Osteoblast (primary cell): Measurements from ENCODE around the gene ZBTB7C. TPM values are rescaled to one million over a fixed set of nuclear protein-coding genes. Genes with fewer than 3 reads are reported as not detected.
A peak's percentile ranks its signal among the peaks of the same experiment; 100 is the strongest.

ENCODE experiments used
- DNase-seq: peaks from one replicate; pipeline ENCODE4 v3.0.0; 2011; ENCODE audit warnings: low spot score, mixed read lengths; ENCODE audit not compliant: insufficient read length; ENCODE audit errors: missing footprints
- H2AFZ ChIP-seq: 2 replicates; pipeline ENCODE4 v1.6.0; 2011; ENCODE audit warnings: mild to moderate bottlenecking, low read length
- H3K27ac ChIP-seq: 2 replicates; pipeline ENCODE4 v1.5.1; 2011; ENCODE audit warnings: mild to moderate bottlenecking, low read depth, low read length, moderate library complexity
- H3K27me3 ChIP-seq: 2 replicates; pipeline ENCODE4 v1.6.0; 2012; ENCODE audit warnings: mild to moderate bottlenecking, control low read depth, inconsistent platforms, low read length, moderate library complexity; ENCODE audit not compliant: insufficient read depth
- H3K36me3 ChIP-seq: 2 replicates; pipeline ENCODE4 v1.5.1; 2011; ENCODE audit warnings: mild to moderate bottlenecking, low read length, control low read depth, moderate library complexity; ENCODE audit not compliant: insufficient read depth
- H3K4me1 ChIP-seq: 2 replicates; pipeline ENCODE4 v1.5.1; 2011; ENCODE audit warnings: mild to moderate bottlenecking, low read length, control low read depth, moderate library complexity; ENCODE audit not compliant: insufficient read depth
- H3K4me2 ChIP-seq: 2 replicates; pipeline ENCODE4 v1.6.0; 2011; ENCODE audit warnings: mild to moderate bottlenecking, low read length; ENCODE audit not compliant: insufficient read depth
- H3K4me3 ChIP-seq: fragments of 200-600 bp; sonication (generic); 3 replicates; pipeline ENCODE4 v1.5.1; 2012; ENCODE audit warnings: mild to moderate bottlenecking, low read length, inconsistent platforms; ENCODE audit not compliant: insufficient read depth
- H3K79me2 ChIP-seq: 2 replicates; pipeline ENCODE4 v1.6.0; 2012; ENCODE audit warnings: mild to moderate bottlenecking, low read length, control low read depth, inconsistent platforms; ENCODE audit not compliant: insufficient read depth
- H3K9me3 ChIP-seq: 2 replicates; pipeline ENCODE4 v1.5.1; 2011; ENCODE audit warnings: low read depth, low read length, control low read depth
- H4K20me1 ChIP-seq: 2 replicates; pipeline ENCODE4 v1.6.0; 2012; ENCODE audit warnings: mild to moderate bottlenecking, low read length, control low read depth; ENCODE audit not compliant: insufficient read depth
- CTCF ChIP-seq: IDR thresholded peaks from 2 replicates; pipeline ENCODE4 v1.5.1; 2011; ENCODE audit warnings: mild to moderate bottlenecking, low read depth, low read length, moderate library complexity; ENCODE audit errors: extremely low read depth
- total RNA-seq: library from RNA; depleted of rRNA; stranded (reverse); fragments of >200 nt; gene quantifications from 2 replicates; pipeline ENCODE4 v1.2.3, GENCODE V29; 2012

Gene ZBTB7C
- total RNA-seq, 1 donor, result 0.36 TPM

- H3K27ac ChIP-seq, result no peak overlapping the region
- DNase-seq, result no peak
- H3K4me2 ChIP-seq, result no peak overlapping the region
- H3K4me1 ChIP-seq, result peaks cover 15% of the 10 kb centered on the region
- no peaks in the 10 kb centered on the region for H3K27me3 ChIP-seq
- H3K4me3 ChIP-seq, result no peak overlapping the region
- TF ChIP-seq CTCF, result no peak
- H2AFZ ChIP-seq, result no peak overlapping the region
- no peaks in the 10 kb centered on the region for H4K20me1 ChIP-seq
- no peaks in the 10 kb centered on the region for H3K9me3 ChIP-seq
- H3K79me2 ChIP-seq, result no peaks in the 10 kb centered on the region
- no peaks in the 10 kb centered on the region for H3K36me3 ChIP-seq
These were observed 379.7 kb downstream of the ZBTB7C start for GRCh38 chr18:48029296-48029986.

- H3K4me1 ChIP-seq, result peaks cover 15% of the 10 kb centered on the region
- TF ChIP-seq CTCF, result no peak
- no peak overlapping the region for H3K4me3 ChIP-seq
- no peaks in the 10 kb centered on the region for H4K20me1 ChIP-seq
- no peaks in the 10 kb centered on the region for H3K36me3 ChIP-seq
- H3K9me3 ChIP-seq, result no peaks in the 10 kb centered on the region
- H3K27me3 ChIP-seq, result no peaks in the 10 kb centered on the region
- no peak for DNase-seq
- H3K4me2 ChIP-seq, result no peak overlapping the region
- no peak overlapping the region for H2AFZ ChIP-seq
- H3K27ac ChIP-seq, result no peak overlapping the region
- H3K79me2 ChIP-seq, result no peaks in the 10 kb centered on the region
These were observed 380.5 kb downstream of the ZBTB7C start for GRCh38 chr18:48028696-48029095.

DNA sequence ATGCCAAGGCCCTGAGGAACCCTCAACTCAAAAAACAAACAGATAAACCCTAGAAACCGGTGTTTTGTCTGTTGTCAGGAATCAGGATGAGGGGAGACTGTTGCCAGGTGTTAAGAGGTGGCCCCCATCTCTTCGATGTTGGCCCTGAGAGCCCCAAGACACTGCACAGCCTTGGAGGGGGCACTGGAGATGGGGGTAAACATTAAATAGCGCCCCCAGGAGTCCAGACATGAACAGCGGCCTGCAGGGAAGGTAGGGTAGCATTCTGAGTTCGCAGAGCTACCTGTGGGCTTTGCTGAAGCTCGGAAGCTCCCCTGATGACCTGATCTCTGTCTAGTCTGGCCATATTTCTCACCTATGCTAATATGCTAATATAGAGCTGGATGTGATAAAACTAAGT is 381.1 kb downstream of the ZBTB7C start:
- Histone ChIP-seq H3K36me3 (no peaks in the 10 kb centered on the region), H3K9me3 (no peaks in the 10 kb centered on the region), H2AFZ (no peak overlapping the region), H3K4me1 (peaks cover 15% of the 10 kb centered on the region), H3K27me3 (no peaks in the 10 kb centered on the region), H3K4me3 (no peak overlapping the region), H3K4me2 (no peak overlapping the region), H3K27ac (no peak overlapping the region), H4K20me1 (no peaks in the 10 kb centered on the region), H3K79me2 (no peaks in the 10 kb centered on the region)
- no peak for DNase-seq
- peak; percentile 8 for TF ChIP-seq CTCF

DNA sequence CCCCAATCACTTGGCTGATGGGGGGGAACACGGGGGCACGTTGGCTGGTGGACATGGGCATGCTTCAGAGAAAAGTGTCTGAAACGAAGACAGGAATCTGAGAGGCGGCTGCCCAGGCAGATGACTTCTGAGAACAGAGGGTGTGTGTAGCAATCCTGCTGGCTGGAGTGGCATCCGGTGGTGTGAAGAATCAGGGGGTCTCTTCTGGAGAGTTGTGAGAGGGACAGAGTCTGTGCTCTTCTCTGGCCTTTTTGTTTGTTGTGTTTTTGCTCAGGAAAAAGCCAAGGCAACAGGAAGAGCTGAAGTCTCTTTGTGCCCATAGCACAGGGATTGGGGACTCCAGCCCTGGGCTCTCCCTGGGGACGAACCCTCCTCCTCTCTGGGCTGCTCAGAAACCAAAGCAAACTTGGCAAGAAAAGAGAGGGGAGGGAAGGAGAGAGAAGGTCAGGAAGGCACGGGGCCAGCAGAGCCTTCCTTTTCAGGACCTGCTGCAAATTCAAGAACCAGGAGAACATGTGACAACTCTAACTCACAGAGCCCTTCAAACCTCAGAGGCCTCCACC is 381.7 kb downstream of the ZBTB7C start:
- no peaks in the 10 kb centered on the region for H3K79me2 ChIP-seq
- no peaks in the 10 kb centered on the region for H4K20me1 ChIP-seq
- H3K4me1 ChIP-seq, result peaks cover 18% of the 10 kb centered on the region
- no peak overlapping the region for H3K4me2 ChIP-seq
- H2AFZ ChIP-seq, result no peak overlapping the region
- DNase-seq, result no peak
- H3K27ac ChIP-seq, result no peak overlapping the region
- H3K36me3 ChIP-seq, result no peaks in the 10 kb centered on the region
- H3K9me3 ChIP-seq, result no peaks in the 10 kb centered on the region
- peaks cover under 1% of the 10 kb centered on the region for H3K27me3 ChIP-seq
- TF ChIP-seq CTCF, result no peak
- H3K4me3 ChIP-seq, result no peak overlapping the region
